ENCODE data around the gene RAPGEF6.

DNA sequence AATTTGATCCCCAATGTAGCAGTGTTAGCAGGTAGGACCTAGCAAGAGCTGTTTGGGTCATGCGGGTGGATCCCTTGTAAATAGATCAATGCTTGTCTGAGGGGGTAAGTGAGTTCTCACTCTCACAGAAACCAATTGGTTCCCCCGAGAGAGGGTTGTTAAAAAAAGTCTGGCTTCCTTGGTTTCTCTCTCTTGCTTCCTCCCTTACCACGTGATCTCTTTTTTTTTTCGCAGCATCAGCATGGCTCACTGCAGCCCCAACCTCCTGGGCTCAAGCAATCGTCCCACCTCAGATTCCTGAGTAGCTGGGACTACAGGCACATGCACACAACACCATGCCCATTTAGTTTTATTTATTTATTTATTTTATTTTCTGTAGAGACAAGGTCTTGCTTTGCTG is 26.4 kb downstream of the RAPGEF6 start:
- TF ChIP-seq, protein P1, sequence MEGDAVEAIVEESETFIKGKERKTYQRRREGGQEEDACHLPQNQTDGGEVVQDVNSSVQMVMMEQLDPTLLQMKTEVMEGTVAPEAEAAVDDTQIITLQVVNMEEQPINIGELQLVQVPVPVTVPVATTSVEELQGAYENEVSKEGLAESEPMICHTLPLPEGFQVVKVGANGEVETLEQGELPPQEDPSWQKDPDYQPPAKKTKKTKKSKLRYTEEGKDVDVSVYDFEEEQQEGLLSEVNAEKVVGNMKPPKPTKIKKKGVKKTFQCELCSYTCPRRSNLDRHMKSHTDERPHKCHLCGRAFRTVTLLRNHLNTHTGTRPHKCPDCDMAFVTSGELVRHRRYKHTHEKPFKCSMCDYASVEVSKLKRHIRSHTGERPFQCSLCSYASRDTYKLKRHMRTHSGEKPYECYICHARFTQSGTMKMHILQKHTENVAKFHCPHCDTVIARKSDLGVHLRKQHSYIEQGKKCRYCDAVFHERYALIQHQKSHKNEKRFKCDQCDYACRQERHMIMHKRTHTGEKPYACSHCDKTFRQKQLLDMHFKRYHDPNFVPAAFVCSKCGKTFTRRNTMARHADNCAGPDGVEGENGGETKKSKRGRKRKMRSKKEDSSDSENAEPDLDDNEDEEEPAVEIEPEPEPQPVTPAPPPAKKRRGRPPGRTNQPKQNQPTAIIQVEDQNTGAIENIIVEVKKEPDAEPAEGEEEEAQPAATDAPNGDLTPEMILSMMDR (IDR thresholded peaks at IDR 0.05; ENCODE audit: borderline replicate concordance, extremely low read depth, low read length, poor library complexity, severe bottlenecking): no peak
- no peak for TF ChIP-seq EZH2 (IDR thresholded peaks at IDR 0.05; ENCODE audit: borderline replicate concordance, low read depth, low read length, severe bottlenecking)

All from DND-41 (cell line).